Lower leg skin (tissue), 3 donors: ENCODE results near the gene METTL15.

Experiments
- POLR2A ChIP-seq, 2 donors: fragments of 450-650 bp; IDR thresholded peaks; one replicate each; pipeline ENCODE4 v1.6.1; 2016 to 2017; ENCODE audit warnings: antibody characterized with exemption in 2 of 2, mild to moderate bottlenecking in 1 of 2, moderate library complexity in 1 of 2
- TF ChIP-seq, protein P1 (sequence below), 3 donors: fragments of 450-650 bp; IDR thresholded peaks; one replicate each; pipeline ENCODE4 v1.5.1; 2016; ENCODE audit warnings: antibody characterized with exemption in 3 of 3, mild to moderate bottlenecking in 3 of 3, moderate library complexity in 2 of 3

DNA sequence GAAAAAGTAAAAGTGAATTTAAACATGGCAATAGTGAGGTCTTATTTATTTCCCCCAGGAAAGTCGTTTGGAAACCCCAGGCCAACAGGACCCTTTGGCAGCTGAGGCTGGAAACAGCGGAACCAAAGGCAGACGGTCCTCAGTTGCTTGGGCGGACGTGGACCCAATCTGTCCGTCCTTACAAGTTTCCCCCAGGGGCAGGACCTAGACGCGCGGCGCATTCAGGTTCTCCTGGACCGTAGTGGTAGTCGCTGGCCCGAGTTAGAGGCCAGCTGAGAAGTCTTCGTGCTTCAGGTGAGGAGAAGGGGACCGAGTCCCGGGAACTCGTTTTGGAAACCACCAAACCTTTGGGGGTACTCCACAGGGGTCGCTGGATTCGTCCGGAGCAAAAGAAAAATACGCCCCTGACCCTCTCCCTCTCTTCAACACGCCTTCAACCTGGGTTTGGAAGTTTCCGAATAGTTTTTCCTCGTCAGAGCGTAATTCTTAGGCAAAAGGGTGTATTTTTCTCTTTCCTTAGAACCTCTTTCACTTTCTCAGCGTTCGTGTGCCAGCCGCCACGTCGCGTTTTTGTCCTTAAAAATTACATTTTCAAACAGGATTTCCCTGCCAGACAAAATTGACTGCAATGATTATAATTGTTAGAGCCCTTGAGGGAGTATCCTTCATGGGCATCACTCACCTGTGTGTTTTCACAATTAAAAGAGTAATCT lies 2.1 kb downstream of the METTL15 start:
- TF ChIP-seq, protein P1, sequence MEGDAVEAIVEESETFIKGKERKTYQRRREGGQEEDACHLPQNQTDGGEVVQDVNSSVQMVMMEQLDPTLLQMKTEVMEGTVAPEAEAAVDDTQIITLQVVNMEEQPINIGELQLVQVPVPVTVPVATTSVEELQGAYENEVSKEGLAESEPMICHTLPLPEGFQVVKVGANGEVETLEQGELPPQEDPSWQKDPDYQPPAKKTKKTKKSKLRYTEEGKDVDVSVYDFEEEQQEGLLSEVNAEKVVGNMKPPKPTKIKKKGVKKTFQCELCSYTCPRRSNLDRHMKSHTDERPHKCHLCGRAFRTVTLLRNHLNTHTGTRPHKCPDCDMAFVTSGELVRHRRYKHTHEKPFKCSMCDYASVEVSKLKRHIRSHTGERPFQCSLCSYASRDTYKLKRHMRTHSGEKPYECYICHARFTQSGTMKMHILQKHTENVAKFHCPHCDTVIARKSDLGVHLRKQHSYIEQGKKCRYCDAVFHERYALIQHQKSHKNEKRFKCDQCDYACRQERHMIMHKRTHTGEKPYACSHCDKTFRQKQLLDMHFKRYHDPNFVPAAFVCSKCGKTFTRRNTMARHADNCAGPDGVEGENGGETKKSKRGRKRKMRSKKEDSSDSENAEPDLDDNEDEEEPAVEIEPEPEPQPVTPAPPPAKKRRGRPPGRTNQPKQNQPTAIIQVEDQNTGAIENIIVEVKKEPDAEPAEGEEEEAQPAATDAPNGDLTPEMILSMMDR (IDR thresholded peaks at IDR 0.05): no peak
- TF ChIP-seq POLR2A (IDR thresholded peaks at IDR 0.05): no peak
